Muscle layer of duodenum (tissue), 2 donors: Measurements from ENCODE around the gene RFX3.

ENCODE experiments used
- H3K27ac ChIP-seq: one replicate; pipeline ENCODE4 v1.7.0; 2013; ENCODE audit warnings: mild to moderate bottlenecking, low read length
- H3K27me3 ChIP-seq: one replicate; pipeline ENCODE4 v1.7.0; 2013; ENCODE audit warnings: low read depth, mild to moderate bottlenecking, control low read depth, low read length
- H3K36me3 ChIP-seq, 2 donors: one replicate each; pipeline ENCODE4 v1.7.0; 2013; ENCODE audit warnings: low read length in 2 of 2, control low read depth in 1 of 2, mild to moderate bottlenecking in 1 of 2; ENCODE audit not compliant: insufficient read depth in 2 of 2, control insufficient read depth in 1 of 2
- H3K4me1 ChIP-seq, 2 donors: one replicate each; pipeline ENCODE4 v1.7.0; 2013; ENCODE audit warnings: low read length in 2 of 2, mild to moderate bottlenecking in 2 of 2, control low read depth in 1 of 2, moderate library complexity in 1 of 2; ENCODE audit not compliant: insufficient read depth in 2 of 2, control insufficient read depth in 1 of 2
- H3K4me3 ChIP-seq, 2 donors: one replicate each; pipeline ENCODE4 v1.7.0; 2013; ENCODE audit warnings: low read length in 2 of 2, low read depth in 1 of 2, mild to moderate bottlenecking in 1 of 2
- H3K9me3 ChIP-seq, 2 donors: one replicate each; pipeline ENCODE4 v1.7.0; 2013; ENCODE audit warnings: low read length in 2 of 2, control low read depth in 1 of 2, mild to moderate bottlenecking in 1 of 2; ENCODE audit not compliant: control insufficient read depth in 1 of 2
- donor health status: healthy.

Gene RFX3

DNA sequence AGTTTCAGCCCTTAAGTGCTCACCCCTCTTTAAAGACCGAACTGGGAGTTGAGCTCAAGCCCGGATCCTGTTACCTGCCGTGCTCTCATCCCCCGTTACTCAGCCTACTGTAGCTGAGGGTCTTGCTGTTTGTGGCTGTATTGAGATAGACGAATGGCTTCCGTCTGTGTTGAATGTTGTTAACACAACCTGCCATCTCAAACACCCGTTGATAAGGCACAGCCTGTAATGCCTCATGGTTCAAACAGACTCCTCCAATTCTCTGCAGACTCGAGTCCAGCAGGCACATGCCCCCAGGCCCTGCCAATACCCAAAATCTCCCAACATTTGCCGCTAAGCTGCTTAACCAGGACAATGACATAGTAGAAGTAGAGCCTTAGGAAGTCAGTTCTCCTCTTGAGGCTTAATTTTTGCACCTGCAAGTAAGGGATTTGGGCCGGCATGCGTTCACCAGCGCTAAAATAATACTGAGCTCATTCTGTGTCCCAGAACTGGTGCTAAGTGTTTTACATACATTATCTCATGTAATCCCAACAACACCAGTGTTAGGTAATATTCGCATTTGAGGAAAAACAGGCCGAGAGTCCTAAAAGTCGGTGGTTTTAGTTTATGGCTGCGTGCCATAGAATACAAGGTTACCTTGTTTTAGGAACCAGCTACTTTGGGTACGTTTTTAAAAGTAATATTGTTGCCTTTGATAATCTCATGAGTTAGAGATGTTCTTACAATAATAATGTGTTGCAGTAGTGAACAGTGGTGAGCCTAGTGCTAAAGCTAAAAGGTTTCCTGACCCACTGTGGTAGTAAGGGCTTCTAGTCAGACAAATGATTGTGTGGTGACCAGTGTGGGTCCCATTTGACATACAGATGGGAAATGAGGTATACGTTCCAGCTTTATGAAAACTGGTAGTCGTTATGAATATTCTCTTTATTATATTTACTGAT lies 1.5 kb upstream of the RFX3 start:
- Histone ChIP-seq H3K4me3 (peak overlapping the region; percentile 79 to 90), H3K4me1 (peaks cover 0 to 5% of the 10 kb centered on the region in 2 donors), H3K36me3 (peaks cover 0 to 11% of the 10 kb centered on the region in 2 donors), H3K27me3 (no peaks in the 10 kb centered on the region), H3K9me3 (no peaks in the 10 kb centered on the region), H3K27ac (peak overlapping the region; percentile 98)

GRCh38 chr9:3526165-3526996 lies 580 bp upstream of the RFX3 start:
- Histone ChIP-seq H3K27me3 (no peaks in the 10 kb centered on the region), H3K4me3 (peak overlapping the region; percentile 79 to 90), H3K4me1 (peaks cover 0 to 5% of the 10 kb centered on the region in 2 donors), H3K36me3 (peaks cover 0 to 11% of the 10 kb centered on the region in 2 donors), H3K9me3 (no peaks in the 10 kb centered on the region), H3K27ac (peak overlapping the region; percentile 98)

DNA sequence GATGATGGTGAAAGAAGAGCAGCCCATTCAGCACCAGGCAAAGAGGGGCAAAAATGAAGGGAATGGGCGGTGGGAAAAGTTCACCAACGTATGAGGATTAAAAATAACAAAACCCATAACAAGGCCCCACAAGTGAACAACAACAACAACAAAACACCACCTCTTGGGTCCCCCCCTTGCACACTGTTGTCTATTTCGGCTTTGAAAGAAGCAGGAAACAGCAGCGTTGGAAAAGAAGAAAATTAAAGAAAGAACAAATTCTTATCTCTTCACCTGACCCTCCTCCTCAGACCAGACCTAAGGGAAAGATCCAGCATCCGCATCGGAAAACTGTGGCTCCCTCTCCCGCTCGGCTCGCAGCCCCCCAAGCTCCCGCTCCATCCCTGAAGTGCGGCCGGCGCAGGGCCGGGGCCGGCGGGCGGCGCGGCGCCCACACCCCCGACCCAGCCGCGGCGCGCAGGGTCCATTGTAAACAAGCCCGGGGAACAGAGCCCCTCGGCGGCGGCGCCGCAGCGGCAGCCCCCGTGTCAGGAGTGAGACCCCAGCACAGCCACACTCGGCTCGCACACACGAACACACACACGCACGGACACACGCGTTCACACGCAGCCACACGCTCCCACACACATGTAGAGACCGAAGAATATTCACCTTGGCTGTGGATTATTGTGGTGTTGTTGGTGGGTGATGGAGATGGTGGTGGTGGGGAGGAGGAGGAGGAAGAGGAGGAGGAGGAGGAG lies 535 bp downstream of the RFX3 start:
- Histone ChIP-seq H3K9me3 (no peaks in the 10 kb centered on the region), H3K4me3 (peak overlapping the region; percentile 79 to 90), H3K4me1 (peaks cover 0 to 5% of the 10 kb centered on the region in 2 donors), H3K27me3 (no peaks in the 10 kb centered on the region), H3K27ac (peak overlapping the region; percentile 98), H3K36me3 (peaks cover 0 to 11% of the 10 kb centered on the region in 2 donors)

GRCh38 chr9:3521966-3522365 lies 3.8 kb downstream of the RFX3 start:
- H3K4me3 ChIP-seq, result no peak overlapping the region

GRCh38 chr9:3520564-3520963 lies 5.2 kb downstream of the RFX3 start:
- no peak overlapping the region for H3K4me3 ChIP-seq
- H3K4me1 ChIP-seq, result no peaks in the 10 kb centered on the region
- no peaks in the 10 kb centered on the region for H3K27me3 ChIP-seq
- no peaks in the 10 kb centered on the region for H3K36me3 ChIP-seq
- no peaks in the 10 kb centered on the region for H3K9me3 ChIP-seq
- H3K27ac ChIP-seq, result no peak overlapping the region

More at GRCh38 chr9:3521966-3522365, 3.8 kb downstream of the RFX3 start:
- H3K4me1 ChIP-seq, result no peaks in the 10 kb centered on the region
- H3K36me3 ChIP-seq, result peaks cover 0 to 11% of the 10 kb centered on the region in 2 donors
- no peaks in the 10 kb centered on the region for H3K9me3 ChIP-seq
- H3K27ac ChIP-seq, result no peak overlapping the region
- H3K27me3 ChIP-seq, result no peaks in the 10 kb centered on the region

DNA sequence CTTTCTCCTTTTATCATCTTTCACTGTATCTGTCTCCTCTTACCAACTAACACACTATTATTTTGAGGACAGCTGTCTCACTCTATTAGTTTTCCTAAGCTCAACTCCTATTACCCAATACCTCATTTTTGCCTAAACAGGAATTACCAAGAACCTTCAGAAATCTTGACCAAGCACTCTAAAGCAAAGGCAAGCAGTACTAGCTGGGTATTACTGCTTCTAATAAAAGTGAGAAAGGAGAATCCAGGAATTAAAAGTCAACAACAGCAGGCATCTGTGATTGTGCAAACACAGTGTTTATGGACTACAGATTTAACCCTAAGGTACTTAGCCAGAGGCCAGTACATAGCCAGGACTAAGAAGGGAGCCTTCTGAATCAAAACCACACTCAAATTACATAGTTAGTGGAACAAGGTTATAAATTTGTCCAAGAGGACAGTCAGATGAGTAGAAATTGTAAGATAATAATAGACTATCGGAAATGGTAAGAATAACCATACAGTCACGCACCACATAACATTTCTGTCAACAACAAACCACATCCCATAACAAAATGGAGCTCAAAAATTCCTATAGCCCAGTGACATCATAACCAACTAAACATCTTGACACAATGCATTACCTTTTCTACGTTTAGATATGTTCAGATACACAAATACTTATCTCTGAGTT lies 8.3 kb downstream of the RFX3 start:
- Histone ChIP-seq H3K4me3 (no peak overlapping the region), H3K9me3 (no peaks in the 10 kb centered on the region), H3K27ac (no peak overlapping the region), H3K36me3 (no peaks in the 10 kb centered on the region), H3K4me1 (no peaks in the 10 kb centered on the region), H3K27me3 (no peaks in the 10 kb centered on the region)

- Histone ChIP-seq H3K36me3 (no peaks in the 10 kb centered on the region), H3K9me3 (no peaks in the 10 kb centered on the region), H3K27me3 (no peaks in the 10 kb centered on the region), H3K4me1 (no peaks in the 10 kb centered on the region), H3K4me3 (no peak overlapping the region), H3K27ac (no peak overlapping the region)
These were observed 9.0 kb downstream of the RFX3 start for GRCh38 chr9:3516667-3517330.

DNA sequence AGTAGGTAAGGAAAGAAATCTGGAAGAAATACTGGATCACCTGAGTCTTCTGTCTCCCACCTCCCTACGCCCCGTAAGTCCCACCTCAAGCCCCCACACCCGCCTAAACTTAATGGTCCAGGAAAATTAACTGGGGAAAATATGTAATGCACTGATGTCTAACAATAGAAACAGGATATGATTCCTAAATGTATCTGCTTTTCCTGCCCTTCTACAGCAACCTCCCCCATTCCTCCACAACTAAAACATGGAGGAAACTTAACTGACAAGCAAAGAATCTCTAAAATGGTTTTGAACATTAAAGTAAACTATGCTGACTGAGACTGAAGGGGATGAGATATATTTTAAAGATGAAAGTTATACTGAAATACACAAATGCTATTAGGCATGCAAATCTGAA lies 10.4 kb downstream of the RFX3 start:
- Histone ChIP-seq H3K4me3 (no peak overlapping the region), H3K27ac (no peak overlapping the region), H3K36me3 (no peaks in the 10 kb centered on the region), H3K27me3 (no peaks in the 10 kb centered on the region), H3K9me3 (no peaks in the 10 kb centered on the region), H3K4me1 (no peaks in the 10 kb centered on the region)

- Histone ChIP-seq H3K9me3 (no peaks in the 10 kb centered on the region), H3K4me3 (no peak overlapping the region), H3K27ac (no peak overlapping the region), H3K27me3 (no peaks in the 10 kb centered on the region), H3K36me3 (no peaks in the 10 kb centered on the region), H3K4me1 (no peaks in the 10 kb centered on the region)
These were observed 11.0 kb downstream of the RFX3 start for GRCh38 chr9:3514786-3515185.

DNA sequence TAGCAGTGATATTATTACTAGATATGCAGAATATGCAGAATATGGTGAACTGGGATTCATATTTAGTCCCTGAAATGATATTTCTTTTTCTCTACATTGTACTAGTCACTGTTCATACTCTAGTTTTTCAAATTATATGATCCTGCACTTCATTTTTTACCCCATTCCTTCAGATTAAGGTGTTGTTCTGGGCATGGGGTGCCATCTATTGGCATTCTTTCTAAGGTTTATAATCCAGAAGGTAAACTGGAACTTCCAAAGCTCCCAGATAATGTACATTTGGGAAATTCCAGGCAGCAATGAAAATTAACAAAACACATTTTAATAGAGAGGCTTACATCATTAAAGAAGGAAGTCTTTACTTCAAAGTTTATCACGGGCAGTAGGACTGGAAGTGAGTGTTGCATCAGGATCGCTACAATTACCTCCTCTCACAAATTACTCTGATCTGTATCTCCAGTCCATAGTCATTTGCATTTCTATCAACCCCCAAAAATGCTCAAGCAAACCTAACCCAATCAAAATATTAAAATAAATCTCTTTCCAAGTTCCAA lies 12.5 kb downstream of the RFX3 start:
- H3K27me3 ChIP-seq, result no peaks in the 10 kb centered on the region
- no peak overlapping the region for H3K4me3 ChIP-seq
- H3K36me3 ChIP-seq, result no peaks in the 10 kb centered on the region
- H3K4me1 ChIP-seq, result peaks cover 0 to under 1% of the 10 kb centered on the region in 2 donors
- H3K9me3 ChIP-seq, result no peaks in the 10 kb centered on the region
- H3K27ac ChIP-seq, result no peak overlapping the region
